Vagina (tissue), 2 donors: ENCODE results near the gene AMPD3.

Experiments
- POLR2A ChIP-seq, 2 donors: fragments of 450-650 bp; IDR thresholded peaks; one replicate each; pipeline ENCODE4 v1.6.1; 2017; ENCODE audit warnings: antibody characterized with exemption in 2 of 2, mild to moderate bottlenecking in 2 of 2, moderate library complexity in 2 of 2
- POLR2AphosphoS5 ChIP-seq, 2 donors: sonication (generic); formaldehyde crosslinking; IDR thresholded peaks; one replicate each; pipeline ENCODE4 v1.9.0; 2017; ENCODE audit warnings: antibody characterized with exemption in 2 of 2, mild to moderate bottlenecking in 2 of 2, low read depth in 1 of 2; ENCODE audit not compliant: insufficient read depth in 1 of 2
- TF ChIP-seq, protein P1 (sequence below), 3 experiments: fragments of 450-650 bp in 2 of 3; fragments of 200-600 bp in 1 of 3; sonication (generic) in 1 of 3; IDR thresholded peaks; one replicate each; pipeline ENCODE4 v1.5.1; 2017 to 2019; ENCODE audit warnings: antibody characterized with exemption in 3 of 3, mild to moderate bottlenecking in 2 of 3, moderate library complexity in 2 of 3

DNA sequence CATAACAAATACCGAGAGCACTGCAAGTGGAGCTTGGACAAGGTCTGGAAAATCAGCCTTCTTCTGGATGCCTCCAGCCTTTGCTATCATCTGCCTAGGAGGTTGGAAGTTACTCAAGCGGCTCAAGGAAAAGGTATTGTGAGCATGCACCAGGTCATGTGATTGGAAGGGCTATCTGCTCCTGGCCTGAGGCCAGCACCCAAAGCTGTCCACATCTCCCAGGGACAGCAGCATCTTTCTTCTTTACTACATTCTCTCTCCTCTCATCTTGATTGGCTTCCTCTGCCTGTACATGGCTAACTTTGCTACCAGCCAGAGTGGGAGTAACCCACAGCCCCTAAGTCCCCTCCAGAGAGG, 44.2 kb upstream of the AMPD3 start:
- TF ChIP-seq, protein P1, sequence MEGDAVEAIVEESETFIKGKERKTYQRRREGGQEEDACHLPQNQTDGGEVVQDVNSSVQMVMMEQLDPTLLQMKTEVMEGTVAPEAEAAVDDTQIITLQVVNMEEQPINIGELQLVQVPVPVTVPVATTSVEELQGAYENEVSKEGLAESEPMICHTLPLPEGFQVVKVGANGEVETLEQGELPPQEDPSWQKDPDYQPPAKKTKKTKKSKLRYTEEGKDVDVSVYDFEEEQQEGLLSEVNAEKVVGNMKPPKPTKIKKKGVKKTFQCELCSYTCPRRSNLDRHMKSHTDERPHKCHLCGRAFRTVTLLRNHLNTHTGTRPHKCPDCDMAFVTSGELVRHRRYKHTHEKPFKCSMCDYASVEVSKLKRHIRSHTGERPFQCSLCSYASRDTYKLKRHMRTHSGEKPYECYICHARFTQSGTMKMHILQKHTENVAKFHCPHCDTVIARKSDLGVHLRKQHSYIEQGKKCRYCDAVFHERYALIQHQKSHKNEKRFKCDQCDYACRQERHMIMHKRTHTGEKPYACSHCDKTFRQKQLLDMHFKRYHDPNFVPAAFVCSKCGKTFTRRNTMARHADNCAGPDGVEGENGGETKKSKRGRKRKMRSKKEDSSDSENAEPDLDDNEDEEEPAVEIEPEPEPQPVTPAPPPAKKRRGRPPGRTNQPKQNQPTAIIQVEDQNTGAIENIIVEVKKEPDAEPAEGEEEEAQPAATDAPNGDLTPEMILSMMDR (IDR thresholded peaks at IDR 0.05): no peak
- TF ChIP-seq POLR2AphosphoS5 (IDR thresholded peaks at IDR 0.05; ENCODE audit: insufficient read depth in 1 of 2, low read depth in 1 of 2) (no peak), POLR2A (IDR thresholded peaks at IDR 0.05) (no peak)
